ENCODE data around the gene MIEF1.

MIEF1 gene

DNA sequence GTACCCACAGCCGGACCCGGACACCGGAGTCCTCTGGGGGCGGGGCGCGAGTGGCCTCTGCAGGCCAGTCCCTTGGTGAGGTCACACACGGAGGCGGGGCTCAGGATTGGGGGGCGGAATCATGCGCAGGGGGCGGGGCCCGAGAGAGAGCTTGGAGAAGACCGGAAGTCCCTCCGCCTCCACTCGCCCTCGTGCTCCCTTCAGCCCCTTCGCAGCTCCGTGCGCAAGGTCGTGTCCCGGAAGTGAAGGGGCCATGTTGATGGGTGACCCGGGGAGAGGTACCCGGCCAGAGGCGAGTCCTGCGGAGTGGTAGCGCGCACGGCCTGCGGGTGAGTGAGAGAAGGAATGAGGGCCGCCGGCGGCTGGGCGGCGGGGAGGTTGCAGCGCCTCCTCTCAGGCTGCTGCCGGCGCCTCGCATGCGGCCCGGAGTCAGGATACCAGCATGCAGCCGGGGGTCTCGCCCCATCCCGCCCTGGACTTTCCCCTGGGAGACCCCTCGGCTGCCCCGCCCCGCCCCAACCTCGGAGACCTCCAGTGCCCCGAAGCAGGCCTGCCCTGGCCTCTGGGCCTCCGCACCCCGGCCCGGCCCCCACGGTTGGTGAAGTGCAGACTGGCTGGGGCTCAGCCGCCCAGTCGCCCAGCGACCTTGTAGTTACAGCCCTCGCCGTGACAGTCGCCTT lies at the start of gene MIEF1:
MIEF1 (plus strand) TSS at position 182 of the 680 bp plus-strand sequence. CDS start 9,005 bp downstream, outside the sequence.
- peak; percentile 96 to 99 for DNase-seq

DNA sequence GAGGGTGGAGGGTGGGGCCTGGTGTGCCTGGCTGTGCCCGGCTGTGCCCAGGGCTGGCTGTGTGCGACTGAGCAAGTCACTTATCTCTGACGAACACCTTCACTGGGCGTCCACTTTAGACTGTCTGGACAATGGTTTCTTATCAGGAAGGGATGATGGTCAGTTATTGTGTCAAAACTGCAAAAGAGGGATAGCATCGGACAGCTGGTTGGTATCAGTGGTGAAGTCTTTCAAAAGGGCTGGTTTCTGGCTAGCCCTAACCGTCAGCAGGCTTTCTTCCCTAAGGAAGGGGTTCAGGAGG lies 49.4 kb upstream of the MIEF1 start:
- DNase-seq = no peak

DNA sequence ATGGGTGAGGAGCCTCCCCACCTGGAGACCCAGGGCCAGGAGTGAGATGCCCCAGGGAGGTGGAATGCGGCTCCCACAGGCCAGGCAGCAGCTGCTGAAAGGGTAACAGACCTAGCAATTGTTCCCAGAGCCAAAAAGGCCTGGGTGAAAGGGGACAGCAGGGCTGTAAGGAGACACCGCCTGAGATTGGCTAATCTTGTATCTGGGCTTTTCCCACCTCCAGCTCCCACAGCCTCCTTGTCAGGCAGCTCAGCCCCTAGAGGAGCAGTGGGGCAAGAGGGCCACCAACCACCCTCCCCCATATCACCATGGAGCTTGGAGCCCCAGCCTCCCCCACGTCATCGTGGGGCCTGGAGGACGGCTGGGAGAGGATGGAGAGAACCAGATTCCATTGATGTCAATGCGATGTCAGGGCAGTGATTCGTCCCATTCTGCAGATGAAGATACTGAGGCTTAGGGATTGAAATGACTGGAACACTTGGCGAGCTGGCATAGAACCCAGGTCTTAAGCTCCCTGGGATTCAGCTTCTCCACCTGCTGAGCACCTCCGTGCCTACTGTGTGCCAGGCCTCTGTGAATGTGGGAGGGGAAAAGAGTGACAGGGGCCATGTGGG lies 48.2 kb upstream of the MIEF1 start:
- no peak for DNase-seq

DNA sequence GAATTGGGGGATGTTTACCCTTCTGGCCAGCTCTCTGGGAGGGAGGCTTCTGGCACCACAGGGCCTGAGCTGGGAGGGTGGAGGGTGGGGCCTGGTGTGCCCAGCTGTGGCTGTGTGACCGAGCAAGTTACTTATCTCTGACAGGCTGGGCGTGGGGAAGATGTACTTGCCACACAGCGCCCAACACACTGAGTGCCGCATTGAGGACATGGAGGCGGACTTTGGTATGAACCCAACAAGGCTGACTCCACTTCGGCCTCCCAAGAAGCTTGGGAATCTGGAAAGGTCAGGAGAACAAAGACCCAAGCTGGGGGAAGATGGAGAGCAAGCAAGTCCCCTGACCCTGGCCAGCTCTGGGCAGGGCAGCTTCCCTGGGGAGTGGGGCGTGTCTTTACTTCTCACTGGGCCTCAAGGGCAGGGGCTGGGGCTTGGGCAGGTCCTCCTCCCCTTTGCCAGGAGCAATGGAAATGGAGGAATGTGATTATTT lies 47.7 kb upstream of the MIEF1 start:
- DNase-seq = no peak

DNA sequence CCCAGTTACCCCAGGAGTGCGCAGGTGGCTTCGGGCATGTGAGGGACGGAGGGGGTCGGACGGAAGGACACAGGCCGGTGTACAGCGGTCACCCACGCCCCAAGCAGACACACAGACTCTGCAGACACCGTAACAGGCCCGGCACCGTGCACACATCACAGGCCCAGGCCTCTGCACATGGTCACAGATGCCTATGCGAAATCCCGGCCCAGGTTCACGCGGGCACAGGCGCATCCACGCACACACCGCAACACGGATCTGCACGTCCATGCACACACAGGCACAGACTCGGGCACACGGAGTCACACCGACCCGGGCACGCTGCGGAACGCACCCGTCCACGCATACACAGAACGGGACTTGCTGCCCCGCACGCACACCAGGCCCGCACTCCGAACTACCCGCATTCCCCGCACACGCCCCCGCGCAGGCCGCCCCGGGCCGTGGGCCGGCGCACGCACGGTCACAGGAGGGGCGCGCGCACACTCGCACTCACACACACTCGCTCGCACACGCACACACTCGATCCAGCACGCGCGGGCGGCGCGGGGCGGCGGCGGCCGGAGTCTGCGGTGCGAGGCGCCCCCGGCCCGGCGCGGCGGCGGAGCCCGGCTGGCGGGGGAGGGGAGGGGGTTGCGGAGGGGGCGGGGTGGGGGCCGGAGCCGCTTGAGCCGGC lies 45.4 kb upstream of the MIEF1 start, which contains the start of gene MGAT3:
MGAT3 (plus strand) TSS at position 491 of the 676 bp plus-strand sequence. CDS start 30,336 bp downstream, outside the sequence.
- no peak for DNase-seq

DNA sequence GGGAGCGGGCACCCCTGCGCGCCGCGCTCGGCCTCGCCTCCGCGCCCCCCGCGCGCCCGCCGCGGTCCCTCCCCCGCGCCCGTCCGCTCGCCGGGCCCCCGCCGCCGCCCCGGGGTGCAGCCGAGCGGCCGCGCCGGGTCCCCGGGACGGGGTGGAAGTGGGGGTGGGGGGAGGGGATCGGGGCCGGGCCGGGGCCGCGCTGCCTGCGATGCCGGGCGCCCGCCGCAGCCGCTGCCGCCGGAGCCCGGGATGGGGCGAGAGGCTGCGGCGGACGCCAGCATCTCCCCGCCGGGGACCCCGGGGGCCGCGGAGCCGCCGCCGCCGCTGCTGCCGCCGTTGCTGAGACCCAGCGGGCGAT lies 44.9 kb upstream of the MIEF1 start:
- no peak for DNase-seq

DNA sequence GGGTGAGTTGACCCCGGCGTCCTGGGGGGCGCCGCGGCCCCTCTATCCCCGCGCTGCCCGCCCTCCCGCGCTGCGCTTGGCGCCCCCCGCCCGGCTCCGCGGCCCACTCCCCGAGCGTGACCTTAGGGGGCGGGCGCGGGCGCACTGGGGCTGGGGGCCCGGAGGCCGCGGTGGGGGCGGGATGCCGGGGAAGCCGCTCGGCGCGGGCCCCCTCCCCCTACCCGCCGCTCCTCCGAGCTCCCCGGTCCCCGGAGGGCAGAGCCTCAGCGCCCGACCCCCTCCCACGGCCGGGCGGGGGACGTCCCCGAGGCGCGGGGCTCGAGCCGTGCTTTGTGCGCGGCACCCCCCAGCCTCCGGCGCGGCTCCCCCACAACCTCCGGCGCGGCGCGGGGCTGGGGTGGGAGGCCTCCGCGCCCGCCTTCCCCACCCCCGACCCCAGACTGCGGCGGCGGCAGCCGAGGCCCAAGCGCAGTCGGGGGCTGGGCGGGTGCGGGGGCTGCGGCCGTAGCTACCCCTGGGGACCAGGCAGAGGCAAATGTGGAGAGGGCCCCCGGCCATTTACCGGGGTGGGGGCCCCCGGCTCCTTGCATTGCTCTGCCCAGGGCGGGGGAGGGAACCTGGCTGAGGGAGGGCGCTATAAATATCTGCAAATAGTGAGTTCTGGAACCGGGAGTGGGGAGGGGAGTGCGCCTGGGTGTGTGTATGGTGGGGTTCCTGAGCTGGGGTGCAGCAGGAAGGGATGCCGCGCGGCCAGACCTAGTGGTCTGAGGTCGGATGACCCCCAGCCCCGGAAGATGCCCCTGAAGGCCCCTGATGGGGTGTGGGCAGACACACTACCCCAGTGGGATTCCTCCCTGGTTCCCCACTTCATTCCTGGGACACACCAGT lies 44.3 kb upstream of the MIEF1 start:
- no peak for DNase-seq

DNA sequence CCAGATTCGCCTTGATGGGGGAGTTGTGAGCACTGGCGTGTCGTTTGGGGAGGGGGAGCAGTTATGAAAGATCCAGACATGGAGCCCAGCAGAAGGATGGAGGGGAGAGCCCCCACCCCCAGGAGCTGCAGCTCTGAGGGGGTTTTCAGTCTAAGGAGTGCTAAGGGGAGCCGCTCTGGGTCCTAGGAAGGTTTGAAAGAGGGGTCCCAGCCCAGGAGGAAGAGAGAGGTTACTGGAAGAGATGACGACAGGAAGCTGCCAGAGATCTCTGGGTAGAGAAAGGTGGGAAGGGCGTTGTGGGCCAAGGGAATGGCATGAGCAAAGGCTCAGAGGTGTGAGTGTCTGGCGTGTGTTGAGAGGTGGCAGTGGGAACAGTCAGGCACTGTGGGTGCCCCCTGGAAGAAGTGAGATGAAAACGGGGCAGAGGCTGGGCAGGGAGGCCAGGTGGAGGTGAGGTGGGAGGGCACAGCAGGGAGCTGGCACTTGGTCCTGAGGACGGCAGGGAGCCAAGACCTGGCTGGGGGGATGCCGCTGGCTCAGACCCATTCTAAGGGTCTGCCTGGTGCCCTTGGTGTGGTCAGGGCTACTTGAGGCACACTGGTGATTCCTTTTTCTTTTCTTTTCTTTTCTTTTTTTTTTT lies 43.5 kb upstream of the MIEF1 start:
- DNase-seq = no peak

DNA sequence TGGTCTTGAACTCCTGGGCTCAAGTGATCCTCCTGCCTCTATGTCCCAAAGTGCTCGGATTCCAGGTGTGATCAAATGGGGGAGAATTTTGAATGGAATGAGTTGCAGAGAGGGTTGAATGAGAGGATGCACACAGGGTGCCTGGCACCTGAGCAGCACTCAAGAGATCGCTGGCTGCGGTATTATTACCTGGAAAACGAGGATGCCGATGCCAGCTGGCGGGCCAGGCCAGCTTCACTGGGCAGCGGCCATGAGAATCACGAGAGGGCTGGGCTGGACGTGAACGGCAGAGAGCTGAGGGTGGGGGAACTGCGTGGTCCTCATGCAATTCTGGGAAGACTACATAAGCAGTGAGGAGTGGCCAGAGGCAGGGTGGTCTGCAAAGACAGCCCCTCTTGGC lies 42.4 kb upstream of the MIEF1 start:
- no peak for DNase-seq

DNA sequence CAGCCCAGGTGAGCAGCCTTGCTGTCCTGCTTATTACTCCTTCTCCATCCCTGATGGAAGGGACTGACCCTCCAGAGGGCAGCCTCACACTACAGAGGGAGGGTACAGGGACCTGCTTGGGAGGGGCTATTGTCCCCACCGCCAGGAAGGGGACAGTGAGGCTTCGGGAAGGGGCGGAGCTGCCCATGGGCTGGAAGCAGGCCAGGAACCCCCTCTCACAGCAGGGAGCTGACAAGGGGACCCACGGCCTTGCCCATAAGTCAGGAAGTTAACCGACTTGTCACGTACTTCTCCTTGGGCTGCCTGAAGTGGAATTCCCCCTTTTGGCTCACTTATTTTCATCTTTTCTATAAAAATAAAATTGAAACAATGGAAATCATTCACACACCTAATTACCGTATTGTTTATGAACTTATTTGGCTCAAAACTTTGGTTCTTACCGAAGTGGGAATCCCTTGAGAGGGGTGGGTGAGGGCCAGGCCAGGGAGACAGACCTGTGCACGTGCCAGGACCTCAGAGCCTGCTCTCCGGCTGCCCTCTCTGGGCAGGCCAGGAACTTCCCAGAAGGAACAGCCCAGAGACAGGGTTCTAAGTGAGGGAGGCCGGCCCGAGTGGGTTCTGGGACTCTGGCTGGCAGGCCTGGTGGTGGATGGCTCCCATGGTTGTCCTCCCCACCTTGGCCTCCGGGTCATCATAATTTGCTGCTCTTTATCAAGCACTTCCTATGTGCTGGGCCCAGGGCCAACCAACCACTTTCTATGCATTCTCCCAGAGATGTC lies 39.5 kb upstream of the MIEF1 start:
- peak; percentile 30 to 31 for DNase-seq

DNA sequence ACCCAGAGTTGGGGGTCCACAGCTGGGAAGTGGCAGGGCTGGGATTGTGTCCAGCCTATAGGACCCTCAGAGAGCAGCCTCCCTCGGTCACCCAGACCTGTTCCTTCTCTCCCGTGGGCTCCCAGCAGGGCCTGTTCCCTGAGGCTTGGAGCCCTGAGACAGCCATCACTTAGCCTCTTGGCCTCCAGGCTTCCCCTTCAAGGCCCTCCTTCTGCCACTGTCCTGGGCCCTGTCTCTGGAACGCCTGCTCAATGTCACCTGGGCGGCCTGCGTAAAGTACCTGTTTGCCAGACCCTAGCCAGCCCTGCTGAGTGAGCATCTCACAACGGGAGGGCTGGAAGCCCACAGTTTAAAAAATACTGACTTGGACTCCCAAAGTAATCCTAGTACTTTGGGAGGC lies 38.8 kb upstream of the MIEF1 start:
- no peak for DNase-seq

DNA sequence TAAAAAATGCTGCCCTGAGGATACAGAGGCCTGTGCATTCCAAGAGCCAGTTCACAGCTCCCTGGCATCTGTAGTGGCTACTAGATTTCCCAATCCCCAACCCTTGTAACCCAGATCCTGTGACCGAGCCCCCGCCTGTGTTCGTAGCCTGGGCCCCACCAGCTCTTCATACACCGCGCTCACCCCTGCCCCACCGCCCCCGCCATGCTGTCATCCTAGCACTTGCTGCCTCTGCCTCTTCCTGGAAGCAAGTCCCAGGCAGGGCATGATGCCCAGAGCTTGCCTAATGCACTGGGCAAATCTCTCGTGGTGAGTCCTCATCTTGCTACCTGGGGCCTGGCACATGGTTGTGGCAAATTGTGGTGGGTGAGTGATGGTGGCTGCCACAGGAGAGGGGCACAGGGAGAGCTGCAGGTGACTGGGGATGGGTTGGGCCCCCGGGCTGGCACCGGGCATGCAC lies 38.1 kb upstream of the MIEF1 start:
- DNase-seq = peak in 1 of 2 donors; percentile 42

DNA sequence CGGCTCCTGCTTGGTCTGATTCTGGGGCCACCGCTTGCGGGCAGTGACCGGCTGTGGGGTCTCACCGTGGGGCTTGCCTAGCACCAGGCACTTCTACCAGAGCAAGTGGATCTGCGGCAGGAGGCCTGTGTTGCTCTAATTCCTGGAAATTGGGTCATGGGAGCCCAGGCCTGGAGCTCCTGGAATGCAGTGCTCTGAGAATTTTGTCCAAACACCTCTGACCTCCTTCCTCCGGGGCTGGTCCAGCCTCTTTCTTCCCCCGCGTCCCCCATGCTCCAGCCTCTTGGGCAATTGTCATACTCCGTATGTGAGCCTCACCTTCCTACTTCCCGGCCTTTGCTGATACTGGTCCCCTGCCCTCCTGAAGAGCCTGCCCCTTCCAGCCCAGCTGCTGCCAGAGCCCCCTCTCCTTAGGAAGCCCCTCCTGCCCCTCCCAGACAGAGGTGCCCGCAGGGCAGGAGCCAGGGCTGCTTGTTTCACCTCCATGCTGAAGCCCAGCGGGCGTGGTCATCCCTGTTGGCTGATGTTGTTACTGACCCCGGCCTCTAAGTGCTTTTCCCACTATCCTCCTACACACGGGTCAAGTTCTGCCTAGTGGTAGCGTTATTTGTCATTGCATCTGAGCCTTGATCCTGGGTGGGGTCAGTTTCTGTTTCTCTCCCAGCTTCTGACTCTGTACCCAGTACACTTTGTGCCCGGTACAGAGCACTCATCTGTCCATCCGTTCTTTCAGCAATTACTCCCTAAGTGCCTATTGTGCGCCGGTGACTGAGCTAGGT lies 35.7 kb upstream of the MIEF1 start:
- peak; percentile 53 to 60 for DNase-seq

DNA sequence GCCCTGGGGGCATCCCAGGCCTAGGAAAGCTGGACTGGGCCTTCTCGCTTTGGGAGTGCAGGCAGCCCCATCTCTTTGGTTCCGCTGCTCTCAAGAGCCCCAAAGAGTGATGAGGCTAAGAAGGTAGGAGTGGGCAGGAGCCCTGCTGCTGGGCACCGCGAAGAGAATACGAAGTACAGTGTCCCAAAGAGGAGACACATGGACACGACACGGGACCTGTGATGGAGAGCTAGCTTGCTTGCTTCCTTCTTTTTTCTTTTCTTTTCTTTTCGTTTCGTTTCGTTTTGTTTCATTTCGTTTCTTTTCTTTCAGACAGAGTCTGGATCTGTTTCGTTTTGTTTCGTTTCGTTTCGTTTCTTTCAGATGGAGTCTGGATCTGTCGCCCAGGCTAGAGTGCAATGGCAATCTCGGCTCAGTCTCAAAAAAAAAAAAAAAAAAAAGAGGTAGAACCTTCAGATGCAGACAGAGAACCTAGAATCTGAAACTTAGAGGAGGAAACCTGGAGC lies 34.6 kb upstream of the MIEF1 start:
- no peak for DNase-seq

DNA sequence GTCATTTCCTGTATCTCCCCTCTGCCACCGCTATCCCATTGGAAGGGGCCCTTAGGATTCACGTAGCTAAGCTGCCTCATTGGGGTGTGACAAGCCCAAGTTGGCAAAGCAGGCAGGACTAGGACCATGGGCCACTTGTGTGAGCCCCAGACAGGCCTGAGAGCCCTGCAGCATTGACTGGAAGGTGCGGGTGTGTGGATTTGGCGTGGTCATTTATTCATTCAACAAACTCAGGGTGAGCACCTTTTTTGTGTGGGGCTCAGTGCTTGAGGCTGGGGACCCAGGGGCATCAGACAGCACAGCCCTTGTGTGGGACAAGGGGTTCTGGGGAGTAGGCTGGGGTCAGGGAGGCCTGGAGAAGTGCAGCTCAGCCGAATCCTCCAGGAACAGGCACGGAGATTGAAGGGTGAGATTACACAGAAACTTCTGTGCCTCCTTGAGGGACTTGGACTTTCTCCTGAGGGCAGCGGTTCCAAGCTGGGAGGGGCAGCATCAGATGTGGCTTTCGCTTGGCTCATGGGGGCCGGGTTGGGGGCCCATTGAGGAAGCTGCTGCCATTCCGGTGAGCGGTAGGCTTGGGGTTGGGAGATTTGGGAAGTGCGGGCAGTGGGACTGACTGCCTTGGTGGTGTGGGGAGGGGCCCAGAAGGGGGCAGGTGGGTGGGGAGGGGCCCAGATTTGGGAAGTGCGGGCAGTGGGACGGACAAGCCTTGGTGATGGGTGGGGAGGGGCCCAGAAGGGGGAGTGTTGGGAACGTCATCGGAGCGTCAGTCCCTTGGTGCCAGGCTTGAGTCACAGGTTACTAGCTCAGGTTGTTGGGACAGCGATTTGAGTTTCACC lies 33.4 kb upstream of the MIEF1 start:
- peak in 1 of 2 donors; percentile 35 for DNase-seq

DNA sequence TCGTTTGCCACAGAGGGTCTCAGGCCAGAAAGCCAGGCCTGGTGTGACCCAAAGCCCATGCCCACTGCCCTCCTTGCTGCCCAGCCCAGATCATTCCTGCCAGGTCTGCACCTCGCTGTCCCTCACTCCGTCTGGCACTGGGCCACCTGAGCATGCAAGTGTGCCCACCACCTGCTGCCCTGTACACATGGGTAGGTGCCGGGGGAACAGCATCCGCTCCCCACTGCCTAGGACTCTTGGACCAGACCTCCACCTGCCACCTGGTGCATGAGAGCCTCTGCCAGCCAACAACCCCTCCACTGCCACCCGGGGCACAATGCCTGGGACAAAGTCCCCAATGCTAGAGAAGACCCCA lies 32.8 kb upstream of the MIEF1 start:
- no peak for DNase-seq

DNA sequence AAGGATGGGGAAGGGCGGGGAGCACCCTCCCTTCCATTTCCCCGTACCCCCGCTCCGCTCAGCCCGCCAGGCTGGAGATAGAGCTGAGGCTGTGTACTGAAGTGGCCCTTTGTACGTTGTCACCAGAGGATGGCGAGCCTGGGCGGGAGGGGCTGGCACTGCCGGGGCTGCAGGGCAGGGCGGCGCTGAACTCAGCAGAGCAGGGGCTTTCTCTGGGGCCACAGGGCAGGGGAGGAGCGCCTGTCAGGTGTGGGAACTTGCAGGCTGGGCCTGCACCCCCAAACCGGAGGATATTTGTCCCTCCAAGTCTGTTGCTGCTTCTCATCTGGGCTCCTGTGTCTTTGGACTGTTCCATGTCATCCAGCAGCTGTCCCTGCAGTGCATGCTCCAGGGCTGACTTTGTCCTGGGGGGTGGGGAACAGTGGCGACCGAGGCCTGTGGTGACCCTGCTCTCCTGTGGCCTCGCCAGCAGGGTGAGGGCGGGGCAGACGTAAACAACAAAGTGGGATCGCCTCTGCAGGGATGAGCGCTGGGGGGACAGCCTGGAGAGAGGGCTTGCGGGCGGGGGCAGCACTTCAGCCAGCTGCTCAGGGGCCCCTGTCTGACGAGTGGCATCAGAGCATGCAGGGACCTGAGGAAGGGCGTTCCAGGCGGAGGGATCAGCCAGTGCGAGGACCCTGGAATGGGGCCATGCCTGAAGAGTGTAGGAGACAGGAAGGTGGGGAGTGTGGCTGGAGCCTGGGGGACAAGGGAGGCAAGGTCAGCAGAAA lies 32.2 kb upstream of the MIEF1 start:
- no peak for DNase-seq

DNA sequence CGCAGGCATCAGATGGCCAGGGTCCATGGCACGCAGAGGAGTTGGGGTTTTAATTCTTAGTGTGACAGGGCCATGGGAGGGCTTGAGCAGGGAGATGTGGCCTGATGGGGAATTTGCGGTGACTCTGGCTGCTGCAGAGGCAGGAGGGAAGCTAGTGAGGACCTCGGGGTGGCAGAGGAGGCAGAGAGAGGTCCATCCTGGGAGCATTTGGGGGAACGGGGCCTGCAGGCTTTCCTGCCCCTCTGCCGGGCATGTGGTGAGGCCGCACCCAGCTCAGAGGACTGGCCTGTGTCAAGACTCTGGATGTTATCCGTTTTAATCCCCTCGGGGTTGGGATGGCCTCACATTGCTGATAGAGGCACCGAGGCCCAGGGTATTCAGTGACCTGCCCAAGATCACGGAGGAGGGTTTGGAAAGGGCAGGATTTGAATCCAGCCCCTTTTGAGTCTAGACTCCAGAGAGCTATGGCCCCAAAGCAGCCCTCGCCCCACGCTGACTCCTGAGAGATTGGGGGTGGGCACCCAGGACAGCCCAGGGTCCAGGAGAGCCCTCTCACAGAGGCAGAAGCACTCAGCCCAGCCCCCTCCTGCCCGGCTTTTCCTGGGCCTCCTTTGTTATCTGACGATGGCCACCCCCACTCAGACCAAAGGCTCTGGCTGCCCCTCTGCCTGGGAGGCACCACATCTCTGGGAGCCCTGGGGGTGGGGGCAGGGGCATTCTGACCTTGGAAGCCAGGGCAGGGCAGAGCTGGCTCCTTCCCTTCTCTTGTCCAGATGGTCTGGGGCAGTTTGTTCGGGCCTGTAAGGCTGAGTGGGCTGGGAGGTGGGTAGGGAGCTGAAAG lies 31.4 kb upstream of the MIEF1 start:
- DNase-seq = no peak

All from inflammatory macrophage treated with lipopolysaccharide for 1 hour (primary cell).